Suprapubic skin (tissue), 4 donors: ENCODE data around the gene DDX1. TPM values are rescaled to one million over a fixed set of nuclear protein-coding genes. Genes with fewer than 3 reads are reported as not detected.

ENCODE experiments used
- DNase-seq, 2 donors: peaks; one replicate each; pipeline ENCODE4 v3.0.0-alpha.2; 2019; ENCODE audit warnings: low spot score in 2 of 2
- H3K27ac ChIP-seq: fragments of 200-600 bp; sonication (generic); one replicate; pipeline ENCODE4 v1.5.1; 2019
- H3K27me3 ChIP-seq: fragments of 200-600 bp; sonication (generic); one replicate; pipeline ENCODE4 v1.5.1; 2019
- H3K36me3 ChIP-seq: fragments of 200-600 bp; sonication (generic); one replicate; pipeline ENCODE4 v1.5.1; 2019
- H3K4me1 ChIP-seq: fragments of 200-600 bp; sonication (generic); one replicate; pipeline ENCODE4 v1.5.1; 2019
- H3K4me3 ChIP-seq: fragments of 200-600 bp; sonication (generic); one replicate; pipeline ENCODE4 v1.5.1; 2019; ENCODE audit warnings: mild to moderate bottlenecking
- H3K9me3 ChIP-seq: fragments of 200-600 bp; sonication (generic); one replicate; pipeline ENCODE4 v1.5.1; 2019
- CTCF ChIP-seq, 2 donors: fragments of 200-600 bp in 1 of 2; fragments of 450-650 bp in 1 of 2; sonication (generic) in 1 of 2; IDR thresholded peaks; one replicate each; pipeline ENCODE4 v1.5.1; 2016 to 2019; ENCODE audit warnings: antibody characterized with exemption in 2 of 2, mild to moderate bottlenecking in 1 of 2, moderate library complexity in 1 of 2
- EP300 ChIP-seq: sonication (generic); formaldehyde crosslinking; IDR thresholded peaks from one replicate; pipeline ENCODE4 v1.6.1; 2017; ENCODE audit warnings: antibody characterized with exemption
- POLR2A ChIP-seq, 2 donors: fragments of 450-650 bp; IDR thresholded peaks; one replicate each; pipeline ENCODE4 v1.6.1; 2017; ENCODE audit warnings: antibody characterized with exemption in 2 of 2, mild to moderate bottlenecking in 2 of 2, moderate library complexity in 2 of 2
- POLR2AphosphoS5 ChIP-seq, 3 donors: sonication (generic); formaldehyde crosslinking; IDR thresholded peaks; one replicate each; pipeline ENCODE4 v1.6.1; 2017; ENCODE audit warnings: antibody characterized with exemption in 3 of 3
- WGBS: methylation state at CpG from one replicate; pipeline ENCODE4 v1.1.5; 2018; 5-methylcytosine and 5-hydroxymethylcytosine counted together
- total RNA-seq, 4 donors: library from RNA; depleted of rRNA; stranded (reverse); fragments of >200 nt; gene quantifications; one replicate each; pipeline ENCODE4 v1.1.0, GENCODE V29; 2016

Gene DDX1
- total RNA-seq, 4 donors from 2014 or later = 40.9 to 62.1 (median 51.8) TPM

GRCh38 chr2:15634846-15635490 is 43.3 kb downstream of the DDX1 start:
- Histone ChIP-seq H3K4me1 (peaks cover 20% of the 10 kb centered on the region), H3K27ac (no peak overlapping the region), H3K9me3 (no peaks in the 10 kb centered on the region), H3K36me3 (peaks cover 54% of the 10 kb centered on the region), H3K4me3 (no peak overlapping the region), H3K27me3 (no peaks in the 10 kb centered on the region)
- TF ChIP-seq EP300 (no peak), POLR2AphosphoS5 (IDR thresholded peaks at IDR 0.05) (no peak), CTCF (IDR thresholded peaks at IDR 0.05) (no peak), POLR2A (IDR thresholded peaks at IDR 0.05) (no peak)
- DNase-seq = no peak
- WGBS = 25% methylated on average over 1 of the region's 1 CpG

- no peak for DNase-seq
- 11% methylated on average over 6 of the region's 6 CpGs for WGBS
- Histone ChIP-seq H3K4me1 (peaks cover 22% of the 10 kb centered on the region), H3K36me3 (peaks cover 40% of the 10 kb centered on the region), H3K9me3 (no peaks in the 10 kb centered on the region), H3K4me3 (no peak overlapping the region), H3K27me3 (no peaks in the 10 kb centered on the region), H3K27ac (no peak overlapping the region)
- TF ChIP-seq POLR2AphosphoS5 (IDR thresholded peaks at IDR 0.05) (no peak), CTCF (IDR thresholded peaks at IDR 0.05) (peak; percentile 64 to 87)
These were observed 45.5 kb downstream of the DDX1 start for GRCh38 chr2:15636972-15637785.

DNA sequence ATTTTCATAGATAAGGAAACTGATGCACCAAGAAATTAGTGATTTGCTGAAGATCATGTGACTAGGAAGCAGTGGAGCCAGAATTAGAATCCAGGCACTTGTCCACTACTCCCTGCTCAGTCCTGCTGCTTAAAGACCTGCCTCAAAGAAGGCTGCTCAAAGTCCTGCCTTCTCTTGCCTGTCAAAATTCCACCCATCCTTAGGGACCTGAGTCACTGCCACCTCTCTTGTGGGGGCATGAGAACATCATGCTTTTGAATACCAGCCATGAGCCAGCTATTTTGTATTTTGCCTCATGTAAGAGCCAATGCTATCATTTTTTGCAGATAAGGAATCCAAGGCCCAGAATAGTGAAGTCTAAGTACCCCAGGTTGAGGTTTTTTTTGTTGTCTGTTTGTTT is 47.1 kb downstream of the DDX1 start:
- Histone ChIP-seq H3K4me1 (peaks cover 22% of the 10 kb centered on the region), H3K9me3 (no peaks in the 10 kb centered on the region), H3K4me3 (no peak overlapping the region), H3K27me3 (no peaks in the 10 kb centered on the region), H3K36me3 (peaks cover 25% of the 10 kb centered on the region), H3K27ac (no peak overlapping the region)
- DNase-seq = no peak
- no peak for TF ChIP-seq CTCF (IDR thresholded peaks at IDR 0.05)
- TF ChIP-seq POLR2A (IDR thresholded peaks at IDR 0.05) = no peak
- TF ChIP-seq POLR2AphosphoS5 (IDR thresholded peaks at IDR 0.05) = no peak
- TF ChIP-seq EP300 = no peak

DNA sequence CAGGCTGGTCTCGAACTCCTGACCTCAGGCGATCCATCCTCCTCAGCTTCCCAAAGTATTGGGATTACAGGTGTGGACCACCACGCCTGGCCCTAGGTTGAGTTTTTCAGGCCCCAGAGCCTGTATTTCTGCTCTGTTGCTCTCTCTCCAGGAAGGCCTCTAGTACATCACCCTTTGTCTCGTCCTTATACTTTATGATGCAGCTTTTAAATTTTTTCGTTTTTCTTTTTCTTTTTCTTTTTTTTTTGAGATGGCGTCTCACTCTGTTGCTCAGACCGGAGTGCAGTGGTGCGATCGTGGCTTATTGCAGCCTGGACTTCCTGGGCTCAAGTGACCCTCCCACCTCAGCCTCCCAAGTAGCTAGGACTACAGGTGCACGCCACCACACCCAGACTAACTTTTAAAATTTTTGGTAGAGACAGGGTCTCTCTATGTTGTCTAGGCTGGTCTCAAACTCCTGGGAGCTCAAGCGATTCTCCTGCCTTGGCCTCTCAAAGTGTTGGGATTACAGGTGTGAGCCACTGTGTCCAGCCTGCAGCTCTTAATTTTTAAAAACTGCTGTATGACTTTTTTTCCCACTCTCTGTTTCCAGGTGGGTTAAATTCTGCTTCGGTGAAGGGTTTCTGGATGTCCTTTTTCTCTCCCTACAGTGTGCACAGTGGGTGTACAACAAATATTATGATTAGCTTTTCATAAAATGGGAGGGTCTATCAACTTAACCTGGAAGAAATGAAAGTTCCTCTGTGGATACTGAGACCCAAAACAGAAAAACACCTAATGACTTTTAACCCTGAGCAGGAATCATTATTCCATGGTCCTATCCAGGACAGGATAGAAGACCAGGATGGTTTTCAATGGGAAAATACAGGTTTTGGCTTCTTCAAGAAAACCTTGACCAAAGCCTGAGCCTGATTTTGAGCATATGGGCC is 47.9 kb downstream of the DDX1 start:
- no peak for TF ChIP-seq POLR2A (IDR thresholded peaks at IDR 0.05)
- no peak for TF ChIP-seq POLR2AphosphoS5 (IDR thresholded peaks at IDR 0.05)
- no peak for TF ChIP-seq EP300
- TF ChIP-seq CTCF (IDR thresholded peaks at IDR 0.05) = no peak
- H3K4me1 ChIP-seq = peaks cover 20% of the 10 kb centered on the region
- H3K4me3 ChIP-seq = no peak overlapping the region
- no peaks in the 10 kb centered on the region for H3K9me3 ChIP-seq
- no peak for DNase-seq
- H3K27me3 ChIP-seq = no peaks in the 10 kb centered on the region
- no peak overlapping the region for H3K27ac ChIP-seq
- WGBS = 85% methylated on average over 12 of the region's 12 CpGs
- H3K36me3 ChIP-seq = peaks cover 16% of the 10 kb centered on the region
